Measurements from ENCODE around the gene PPFIBP1.

PPFIBP1 gene

DNA sequence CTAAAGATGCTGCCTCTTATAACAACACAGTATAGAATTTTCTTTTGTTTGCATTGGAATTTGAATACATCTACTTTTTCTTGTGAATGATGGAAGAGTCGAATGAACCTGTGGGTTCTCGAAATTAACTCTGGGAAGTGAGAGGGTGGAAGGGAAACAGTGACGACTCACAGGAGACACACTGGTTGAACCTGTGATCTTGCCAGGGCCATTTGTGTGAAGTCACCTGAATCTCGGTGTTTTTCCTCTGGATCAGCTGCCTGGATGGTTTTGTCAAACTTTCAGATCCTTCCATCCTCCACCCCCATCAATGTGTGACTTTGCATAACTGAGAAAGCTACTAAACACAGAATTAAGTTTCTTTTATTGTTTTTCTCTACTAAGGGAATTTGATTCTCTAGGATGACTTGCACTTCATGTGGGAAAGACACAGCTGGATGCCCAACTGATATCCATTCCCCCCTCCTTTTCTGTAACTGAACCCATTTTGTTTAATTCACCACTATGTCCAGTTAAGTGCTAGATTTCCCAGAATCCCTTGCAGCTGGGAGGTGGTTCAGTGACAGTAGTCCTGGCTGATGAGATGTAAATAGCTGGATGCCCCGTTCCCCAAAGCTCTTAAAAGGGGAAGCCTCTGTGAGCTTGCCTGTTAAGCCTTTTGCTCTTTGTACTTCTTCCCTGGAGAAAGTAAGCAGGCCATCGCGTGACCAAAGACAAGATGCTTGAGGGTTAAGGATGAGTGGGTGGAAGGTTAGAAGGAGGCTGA lies 6.3 kb downstream of the PPFIBP1 start:
- H3K4me1 Mint-ChIP-seq, result peaks cover 61% of the 10 kb centered on the region
- H3K4me3 Mint-ChIP-seq, result no peak overlapping the region
- DNase-seq, result no peak
- peak overlapping the region; percentile 89 for H3K27ac Mint-ChIP-seq
- H3K36me3 Mint-ChIP-seq (ENCODE audit: low read depth), result peaks cover 31% of the 10 kb centered on the region
- no peaks in the 10 kb centered on the region for H3K27me3 Mint-ChIP-seq (ENCODE audit: low read depth, poor library complexity)
- H3K9me3 Mint-ChIP-seq, result peaks cover 3% of the 10 kb centered on the region
- TF ChIP-seq, protein P1, sequence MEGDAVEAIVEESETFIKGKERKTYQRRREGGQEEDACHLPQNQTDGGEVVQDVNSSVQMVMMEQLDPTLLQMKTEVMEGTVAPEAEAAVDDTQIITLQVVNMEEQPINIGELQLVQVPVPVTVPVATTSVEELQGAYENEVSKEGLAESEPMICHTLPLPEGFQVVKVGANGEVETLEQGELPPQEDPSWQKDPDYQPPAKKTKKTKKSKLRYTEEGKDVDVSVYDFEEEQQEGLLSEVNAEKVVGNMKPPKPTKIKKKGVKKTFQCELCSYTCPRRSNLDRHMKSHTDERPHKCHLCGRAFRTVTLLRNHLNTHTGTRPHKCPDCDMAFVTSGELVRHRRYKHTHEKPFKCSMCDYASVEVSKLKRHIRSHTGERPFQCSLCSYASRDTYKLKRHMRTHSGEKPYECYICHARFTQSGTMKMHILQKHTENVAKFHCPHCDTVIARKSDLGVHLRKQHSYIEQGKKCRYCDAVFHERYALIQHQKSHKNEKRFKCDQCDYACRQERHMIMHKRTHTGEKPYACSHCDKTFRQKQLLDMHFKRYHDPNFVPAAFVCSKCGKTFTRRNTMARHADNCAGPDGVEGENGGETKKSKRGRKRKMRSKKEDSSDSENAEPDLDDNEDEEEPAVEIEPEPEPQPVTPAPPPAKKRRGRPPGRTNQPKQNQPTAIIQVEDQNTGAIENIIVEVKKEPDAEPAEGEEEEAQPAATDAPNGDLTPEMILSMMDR (IDR thresholded peaks at IDR 0.05), result no peak

DNA sequence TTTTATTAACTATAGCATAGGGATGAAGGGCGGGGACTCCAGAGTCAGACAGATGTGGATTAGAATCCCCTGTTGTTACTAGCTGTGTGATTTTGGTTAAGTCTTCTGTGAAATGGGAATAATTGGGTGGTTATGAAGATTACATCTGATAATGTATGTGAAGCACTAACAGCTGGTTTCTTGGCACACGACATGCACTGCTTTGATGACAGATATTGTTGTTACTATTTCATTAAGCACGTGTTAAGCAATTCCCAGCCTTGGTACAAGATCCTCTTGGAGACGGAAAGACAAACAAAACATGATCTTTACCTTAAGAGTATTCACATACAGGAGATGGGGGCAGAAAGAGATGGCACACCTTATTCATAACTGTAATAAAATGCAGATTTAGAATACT lies 7.9 kb downstream of the PPFIBP1 start:
- H3K4me1 Mint-ChIP-seq, result peaks cover 59% of the 10 kb centered on the region
- H3K27ac Mint-ChIP-seq, result no peak overlapping the region
- no peaks in the 10 kb centered on the region for H3K27me3 Mint-ChIP-seq (ENCODE audit: low read depth, poor library complexity)
- no peak overlapping the region for H3K4me3 Mint-ChIP-seq
- TF ChIP-seq, protein P1 (IDR thresholded peaks at IDR 0.05), result no peak
- no peak for DNase-seq
- H3K9me3 Mint-ChIP-seq, result peaks cover 13% of the 10 kb centered on the region
- peaks cover 47% of the 10 kb centered on the region for H3K36me3 Mint-ChIP-seq (ENCODE audit: low read depth)

DNA sequence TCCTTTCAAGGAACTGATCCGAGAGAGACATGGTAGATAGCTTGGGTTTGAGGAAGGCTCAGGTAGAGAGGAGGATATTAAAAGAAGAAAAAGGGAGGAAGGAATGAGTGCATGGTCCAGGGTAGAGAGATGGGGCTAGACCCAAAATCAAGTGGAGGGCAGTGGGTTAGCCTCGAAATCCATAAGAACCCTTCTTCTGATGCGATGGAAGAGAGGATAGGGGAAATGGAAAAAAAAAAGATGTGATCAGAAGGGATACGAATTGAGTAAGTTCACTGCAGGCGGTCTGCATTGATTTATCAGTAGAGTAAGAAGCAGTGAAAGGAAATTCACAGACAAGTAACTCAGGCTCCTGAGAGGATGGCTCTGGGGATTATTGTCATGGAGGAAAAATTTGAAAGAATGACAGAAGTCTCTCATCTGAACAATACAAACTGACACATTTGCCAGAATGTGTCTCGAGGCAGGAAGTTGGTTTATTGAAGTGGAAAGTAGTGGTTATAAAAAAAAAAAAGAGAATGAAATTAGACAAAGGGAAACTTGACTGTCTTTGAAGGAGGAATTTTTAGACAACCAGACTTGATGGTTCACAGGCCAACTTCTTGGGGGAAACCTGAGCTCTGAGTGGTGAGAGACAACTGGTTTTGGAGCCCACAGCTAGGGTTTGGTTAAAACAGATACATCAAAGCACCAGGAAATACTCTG lies 10.2 kb downstream of the PPFIBP1 start:
- TF ChIP-seq, protein P1 (IDR thresholded peaks at IDR 0.05), result no peak
- DNase-seq, result no peak
- Mint-ChIP-seq H3K9me3 (peaks cover 13% of the 10 kb centered on the region), H3K27ac (peak overlapping the region; percentile 38), H3K4me1 (peaks cover 57% of the 10 kb centered on the region), H3K27me3 (ENCODE audit: low read depth, poor library complexity) (no peaks in the 10 kb centered on the region), H3K4me3 (no peak overlapping the region), H3K36me3 (ENCODE audit: low read depth) (peaks cover 47% of the 10 kb centered on the region)

DNA sequence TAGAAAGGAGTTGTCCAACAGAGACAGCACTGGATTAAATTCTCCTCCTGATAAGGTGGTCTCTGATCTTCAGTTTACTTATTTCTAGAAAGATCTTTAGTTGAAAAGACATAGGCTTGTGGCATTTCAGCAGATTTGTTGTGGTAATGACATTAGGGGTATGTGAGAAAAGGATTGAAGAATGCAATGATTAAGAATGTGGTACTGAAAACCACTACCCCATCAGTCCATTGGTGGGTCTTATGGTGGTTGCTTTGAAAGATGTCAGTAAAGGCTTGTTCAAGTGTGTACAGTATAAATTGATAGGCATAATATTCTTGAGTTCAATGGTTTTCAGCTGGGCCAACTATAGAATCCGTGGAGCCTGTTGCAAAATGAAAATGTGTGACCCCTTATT lies 10.8 kb downstream of the PPFIBP1 start:
- H3K4me1 Mint-ChIP-seq, result peaks cover 62% of the 10 kb centered on the region
- peaks cover 47% of the 10 kb centered on the region for H3K36me3 Mint-ChIP-seq (ENCODE audit: low read depth)
- no peaks in the 10 kb centered on the region for H3K27me3 Mint-ChIP-seq (ENCODE audit: low read depth, poor library complexity)
- no peak for DNase-seq
- peak overlapping the region; percentile 38 for H3K27ac Mint-ChIP-seq
- TF ChIP-seq, protein P1 (IDR thresholded peaks at IDR 0.05), result no peak
- H3K4me3 Mint-ChIP-seq, result no peak overlapping the region
- peaks cover 13% of the 10 kb centered on the region for H3K9me3 Mint-ChIP-seq

DNA sequence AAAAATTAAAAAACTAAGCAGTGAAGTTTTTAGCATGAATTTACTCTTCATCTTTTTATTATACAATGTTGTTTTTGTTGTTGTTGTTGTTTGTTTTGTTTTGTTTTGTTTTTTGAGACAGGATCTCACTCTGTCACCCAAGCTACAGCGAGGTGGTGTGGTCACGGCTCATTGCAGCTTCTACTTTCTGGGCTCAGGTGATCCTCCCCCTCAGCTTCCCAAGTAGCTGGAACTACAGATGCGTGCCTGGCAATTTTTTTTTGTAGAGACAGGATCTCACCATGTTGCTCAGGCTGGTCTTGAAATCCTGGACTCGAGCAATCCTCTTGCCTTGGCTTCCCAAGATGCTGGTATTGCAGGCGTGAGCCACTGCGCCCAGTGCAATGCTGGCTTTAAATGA lies 11.3 kb downstream of the PPFIBP1 start:
- peaks cover 47% of the 10 kb centered on the region for H3K36me3 Mint-ChIP-seq (ENCODE audit: low read depth)
- H3K27ac Mint-ChIP-seq, result no peak overlapping the region
- DNase-seq, result no peak
- TF ChIP-seq, protein P1 (IDR thresholded peaks at IDR 0.05), result no peak
- no peak overlapping the region for H3K4me3 Mint-ChIP-seq
- H3K27me3 Mint-ChIP-seq (ENCODE audit: low read depth, poor library complexity), result no peaks in the 10 kb centered on the region
- H3K4me1 Mint-ChIP-seq, result peaks cover 60% of the 10 kb centered on the region
- H3K9me3 Mint-ChIP-seq, result peaks cover 13% of the 10 kb centered on the region
